ENCODE results near the gene PRND.
"Not testable (repeated sequence)": the region's sequence is repeated elsewhere in the genome, so short reads cannot be mapped to it uniquely, and the experiment has no call there.

The PRND gene

GRCh38 chr20:4725263-4725550 is 3.5 kb downstream of the PRND start:
- no peak for DNase-seq
- in situ Hi-C loops (cut with HindIII; ENCODE audit: low pct_ligation_motif_present, low pct_unique_long_range_greater_than_20kb, low sequenced_read_pairs): no loop called here

GRCh38 chr20:4726710-4727397 is 5.1 kb downstream of the PRND start:
- in situ Hi-C loops (cut with HindIII; ENCODE audit: low pct_ligation_motif_present, low pct_unique_long_range_greater_than_20kb, low sequenced_read_pairs): no loop called here
- no peak for DNase-seq

GRCh38 chr20:4728120-4728760 is 6.5 kb downstream of the PRND start:
- in situ Hi-C loops (cut with HindIII; ENCODE audit: low pct_ligation_motif_present, low pct_unique_long_range_greater_than_20kb, low sequenced_read_pairs): no loop called here
- no peak for DNase-seq

GRCh38 chr20:4729265-4729664 is 7.6 kb downstream of the PRND start:
- in situ Hi-C loops (cut with HindIII; ENCODE audit: low pct_ligation_motif_present, low pct_unique_long_range_greater_than_20kb, low sequenced_read_pairs): no loop called here
- DNase-seq: no peak

- in situ Hi-C loops (cut with HindIII; ENCODE audit: low pct_ligation_motif_present, low pct_unique_long_range_greater_than_20kb, low sequenced_read_pairs): no loop called here
- no peak for DNase-seq
These were observed 9.1 kb downstream of the PRND start for GRCh38 chr20:4730780-4731179.

- DNase-seq: no peak
- in situ Hi-C loops (cut with HindIII; ENCODE audit: low pct_ligation_motif_present, low pct_unique_long_range_greater_than_20kb, low sequenced_read_pairs): no loop called here
These were observed 15.2 kb downstream of the PRND start for GRCh38 chr20:4736875-4737274.

- in situ Hi-C loops (cut with HindIII; ENCODE audit: low pct_ligation_motif_present, low pct_unique_long_range_greater_than_20kb, low sequenced_read_pairs): no loop called here
- DNase-seq: no peak
These were observed 16.3 kb downstream of the PRND start for GRCh38 chr20:4737857-4738627.

GRCh38 chr20:4740774-4741431 is 19.2 kb downstream of the PRND start:
- peak; percentile 47 for DNase-seq
- in situ Hi-C loops (cut with HindIII; ENCODE audit: low pct_ligation_motif_present, low pct_unique_long_range_greater_than_20kb, low sequenced_read_pairs): no loop called here

- in situ Hi-C loops (cut with HindIII; ENCODE audit: low pct_ligation_motif_present, low pct_unique_long_range_greater_than_20kb, low sequenced_read_pairs): no loop called here
- DNase-seq: no peak
These were observed 27.1 kb downstream of the PRND start for GRCh38 chr20:4748847-4749246.

GRCh38 chr20:4749326-4749725 is 27.6 kb downstream of the PRND start:
- in situ Hi-C loops (cut with HindIII; ENCODE audit: low pct_ligation_motif_present, low pct_unique_long_range_greater_than_20kb, low sequenced_read_pairs): no loop called here
- no peak for DNase-seq

GRCh38 chr20:4750381-4750780 is 28.7 kb downstream of the PRND start:
- DNase-seq: no peak
- in situ Hi-C loops (cut with HindIII; ENCODE audit: low pct_ligation_motif_present, low pct_unique_long_range_greater_than_20kb, low sequenced_read_pairs): no loop called here

- peak; percentile 3 for DNase-seq
- in situ Hi-C loops (cut with HindIII; ENCODE audit: low pct_ligation_motif_present, low pct_unique_long_range_greater_than_20kb, low sequenced_read_pairs): not testable (repeated sequence)
These were observed 37.6 kb downstream of the PRND start for GRCh38 chr20:4759100-4759884.

GRCh38 chr20:4763261-4763660 is 41.6 kb downstream of the PRND start:
- in situ Hi-C loops (cut with HindIII; ENCODE audit: low pct_ligation_motif_present, low pct_unique_long_range_greater_than_20kb, low sequenced_read_pairs): no loop called here

GRCh38 chr20:4763723-4764510 is 42.2 kb downstream of the PRND start:
- no peak for DNase-seq
- in situ Hi-C loops (cut with HindIII; ENCODE audit: low pct_ligation_motif_present, low pct_unique_long_range_greater_than_20kb, low sequenced_read_pairs): no loop called here

More at GRCh38 chr20:4763261-4763660, 41.6 kb downstream of the PRND start:
- DNase-seq: no peak

- DNase-seq: no peak
- in situ Hi-C loops (cut with HindIII; ENCODE audit: low pct_ligation_motif_present, low pct_unique_long_range_greater_than_20kb, low sequenced_read_pairs): no loop called here
These were observed 43.1 kb downstream of the PRND start for GRCh38 chr20:4764805-4765204.

GRCh38 chr20:4765681-4766080 is 44.0 kb downstream of the PRND start:
- in situ Hi-C loops (cut with HindIII; ENCODE audit: low pct_ligation_motif_present, low pct_unique_long_range_greater_than_20kb, low sequenced_read_pairs): no loop called here
- no peak for DNase-seq

- in situ Hi-C loops (cut with HindIII; ENCODE audit: low pct_ligation_motif_present, low pct_unique_long_range_greater_than_20kb, low sequenced_read_pairs): no loop called here
- DNase-seq: no peak
These were observed 44.9 kb downstream of the PRND start for GRCh38 chr20:4766631-4767030.

GRCh38 chr20:4767084-4767483 is 45.4 kb downstream of the PRND start:
- no peak for DNase-seq
- in situ Hi-C loops (cut with HindIII; ENCODE audit: low pct_ligation_motif_present, low pct_unique_long_range_greater_than_20kb, low sequenced_read_pairs): no loop called here

All from ACHN (cell line).